DMS79 (cell line): ENCODE results near the gene NCK2.

Experiments used
- DNase-seq: peaks from one replicate; lab custom pipeline; 2025; lab: John Stamatoyannopoulos, UW

The NCK2 gene

GRCh38 chr2:105793196-105793975, 48.7 kb downstream of the NCK2 start:
- DNase-seq = no peak

- no peak for DNase-seq
Measured at GRCh38 chr2:105794926-105795574, 50.3 kb downstream of the NCK2 start.

- no peak for DNase-seq
Measured at GRCh38 chr2:105795575-105795934, 50.8 kb downstream of the NCK2 start.

- no peak for DNase-seq
Measured at GRCh38 chr2:105796131-105796638, 51.5 kb downstream of the NCK2 start.

GRCh38 chr2:105796791-105797190, 52.1 kb downstream of the NCK2 start:
- no peak for DNase-seq

GRCh38 chr2:105797298-105797819, 52.6 kb downstream of the NCK2 start:
- no peak for DNase-seq

GRCh38 chr2:105798595-105798994, 53.9 kb downstream of the NCK2 start:
- no peak for DNase-seq

- DNase-seq = no peak
Measured at GRCh38 chr2:105800036-105800713, 55.5 kb downstream of the NCK2 start.

GRCh38 chr2:105800953-105801635, 56.4 kb downstream of the NCK2 start:
- no peak for DNase-seq

- peak; percentile 32 for DNase-seq
Measured at GRCh38 chr2:105801961-105802360, 57.2 kb downstream of the NCK2 start.

- no peak for DNase-seq
Measured at GRCh38 chr2:105802587-105802986, 57.9 kb downstream of the NCK2 start.

- DNase-seq = no peak
Measured at GRCh38 chr2:105803337-105803736, 58.6 kb downstream of the NCK2 start.

- no peak for DNase-seq
Measured at GRCh38 chr2:105803773-105804172, 59.1 kb downstream of the NCK2 start.

- DNase-seq = peak; percentile 93
Measured at GRCh38 chr2:105804266-105804665, 59.6 kb downstream of the NCK2 start.

- no peak for DNase-seq
Measured at GRCh38 chr2:105806996-105807395, 62.3 kb downstream of the NCK2 start.

GRCh38 chr2:105808423-105809096, 63.8 kb downstream of the NCK2 start:
- no peak for DNase-seq

GRCh38 chr2:105809097-105809473, 64.4 kb downstream of the NCK2 start:
- DNase-seq = no peak

- DNase-seq = no peak
Measured at GRCh38 chr2:105809723-105810122, 65.0 kb downstream of the NCK2 start.

- peak; percentile 25 for DNase-seq
Measured at GRCh38 chr2:105812180-105813044, 67.7 kb downstream of the NCK2 start.

- no peak for DNase-seq
Measured at GRCh38 chr2:105813045-105813315, 68.3 kb downstream of the NCK2 start.

- no peak for DNase-seq
Measured at GRCh38 chr2:105813405-105813804, 68.7 kb downstream of the NCK2 start.
